SH-SY5Y (cell line): ENCODE measurements around the gene KLHL3.

ENCODE experiments used
- GATA2 ChIP-seq: IDR thresholded peaks from 2 replicates; pipeline ENCODE4 v1.6.1; 2011; ENCODE audit warnings: mild to moderate bottlenecking, low read depth, low read length
- GATA3 ChIP-seq: IDR thresholded peaks from 2 replicates; pipeline ENCODE4 v1.6.1; 2011; ENCODE audit warnings: low read depth, mild to moderate bottlenecking, low read length, moderate library complexity

GRCh38 chr5:137621306-137621705 is 114.6 kb downstream of the KLHL3 start:
- no peak for TF ChIP-seq GATA2
- TF ChIP-seq GATA3: no peak
